SK-MEL-5 (cell line): ENCODE measurements around the gene MATN4. TPM values are rescaled to one million over a fixed set of nuclear protein-coding genes. Genes with fewer than 3 reads are reported as not detected.

Experiments used
- DNase-seq: peaks from one replicate; pipeline ENCODE4 v3.0.0-alpha.2; 2016; ENCODE audit warnings: low read depth, low spot score
- in situ Hi-C: cut with HindIII; loops from 2 replicates; pipeline ENCODE4 v1.10.0; 2016; ENCODE audit warnings: low sequenced_read_pairs, high pct_unique_total_duplicates, low pct_unique_long_range_greater_than_20kb
- total RNA-seq: library from RNA; depleted of rRNA; stranded (reverse); fragments of >200 nt; shearing (Covaris generic); gene quantifications from 2 replicates; pipeline ENCODE4 v1.2.3, GENCODE V29; 2014

MATN4 gene
- total RNA-seq, 1 experiment from 2014 or later = 0.42 TPM

- in situ Hi-C loops = no loop called here
Observed at GRCh38 chr20:45282700-45283550, 25.2 kb downstream of the MATN4 start.

GRCh38 chr20:45279992-45280391 lies 28.1 kb downstream of the MATN4 start:
- in situ Hi-C loops = no loop called here

More at GRCh38 chr20:45282700-45283550, 25.2 kb downstream of the MATN4 start:
- no peak for DNase-seq

GRCh38 chr20:45275338-45275737 lies 32.8 kb downstream of the MATN4 start:
- DNase-seq = no peak
- in situ Hi-C loops = no loop called here

More at GRCh38 chr20:45279992-45280391, 28.1 kb downstream of the MATN4 start:
- DNase-seq = no peak

GRCh38 chr20:45269754-45270270 lies 38.3 kb downstream of the MATN4 start:
- DNase-seq = no peak
- in situ Hi-C loops = no loop called here

- in situ Hi-C loops = no loop called here
Observed at GRCh38 chr20:45269056-45269455, 39.0 kb downstream of the MATN4 start.

GRCh38 chr20:45268531-45268930 lies 39.6 kb downstream of the MATN4 start:
- DNase-seq = no peak
- in situ Hi-C loops = no loop called here

More at GRCh38 chr20:45269056-45269455, 39.0 kb downstream of the MATN4 start:
- no peak for DNase-seq

- DNase-seq = no peak
- in situ Hi-C loops = no loop called here
Observed at GRCh38 chr20:45266977-45267376, 41.1 kb downstream of the MATN4 start.

GRCh38 chr20:45263556-45264266 lies 44.4 kb downstream of the MATN4 start:
- DNase-seq = no peak
- in situ Hi-C loops = no loop called here

GRCh38 chr20:45258664-45259063 lies 49.4 kb downstream of the MATN4 start:
- no peak for DNase-seq
- in situ Hi-C loops = no loop called here

GRCh38 chr20:45258259-45258658 lies 49.8 kb downstream of the MATN4 start:
- in situ Hi-C loops = no loop called here
- DNase-seq = no peak

GRCh38 chr20:45257711-45258110 lies 50.4 kb downstream of the MATN4 start:
- no peak for DNase-seq
- in situ Hi-C loops = no loop called here

GRCh38 chr20:45257161-45257560 lies 50.9 kb downstream of the MATN4 start:
- in situ Hi-C loops = no loop called here
- DNase-seq = no peak

GRCh38 chr20:45254383-45255262 lies 53.5 kb downstream of the MATN4 start, which contains the start of gene SLPI:
SLPI (minus strand) TSS chr20:45254564; CDS start chr20:45254543, 21 bp downstream.
- in situ Hi-C loops = no loop called here
- no peak for DNase-seq

- in situ Hi-C loops = no loop called here
- no peak for DNase-seq
Observed at GRCh38 chr20:45253261-45253660, 54.8 kb downstream of the MATN4 start.

- in situ Hi-C loops = no loop called here
- no peak for DNase-seq
Observed at GRCh38 chr20:45251884-45252560, 56.1 kb downstream of the MATN4 start.

GRCh38 chr20:45248609-45249008 lies 59.5 kb downstream of the MATN4 start:
- in situ Hi-C loops = no loop called here
- no peak for DNase-seq

- in situ Hi-C loops = no loop called here
Observed at GRCh38 chr20:45247865-45248264, 60.2 kb downstream of the MATN4 start.

More at GRCh38 chr20:45247865-45248264, 60.2 kb downstream of the MATN4 start:
- DNase-seq = no peak
